ENCODE measurements around the gene FLACC1. TPM values are rescaled to one million over a fixed set of nuclear protein-coding genes. Genes with fewer than 3 reads are reported as not detected.

The FLACC1 gene
- total RNA-seq, 1 donor from 2014 or later, result 0.26 TPM

DNA sequence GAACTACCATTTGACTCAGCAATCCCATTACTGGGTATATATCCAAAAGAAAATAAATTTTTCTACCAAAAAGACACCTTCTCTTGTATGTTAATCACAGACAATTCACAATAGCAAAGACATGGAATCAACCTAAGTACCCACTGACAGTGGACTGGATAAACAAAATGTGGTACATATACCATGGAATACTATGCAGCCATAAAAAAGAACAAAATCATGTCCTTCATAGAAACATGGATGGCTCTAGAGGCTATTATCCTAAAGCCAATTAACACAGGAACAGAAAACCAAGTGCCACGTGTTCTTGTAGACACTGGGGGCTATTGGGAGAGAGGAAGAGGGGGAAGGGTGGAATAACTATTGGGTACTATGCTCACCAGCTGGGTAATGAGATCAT lies 27.7 kb downstream of the FLACC1 start:
- no peak overlapping the region for H3K4me3 ChIP-seq (ENCODE audit: low read depth, low read length)
- no peaks in the 10 kb centered on the region for H3K27me3 ChIP-seq (ENCODE audit: control insufficient read depth, insufficient read depth, low read length)
- no peaks in the 10 kb centered on the region for H3K36me3 ChIP-seq (ENCODE audit: control insufficient read depth, insufficient read depth, low read length)
- no peak for TF ChIP-seq CTCF (IDR thresholded peaks at IDR 0.05; ENCODE audit: insufficient read depth, low read length, severe bottlenecking)
- DNase-seq (ENCODE audit: low read depth) (no peak), FAIRE-seq (no peak)

DNA sequence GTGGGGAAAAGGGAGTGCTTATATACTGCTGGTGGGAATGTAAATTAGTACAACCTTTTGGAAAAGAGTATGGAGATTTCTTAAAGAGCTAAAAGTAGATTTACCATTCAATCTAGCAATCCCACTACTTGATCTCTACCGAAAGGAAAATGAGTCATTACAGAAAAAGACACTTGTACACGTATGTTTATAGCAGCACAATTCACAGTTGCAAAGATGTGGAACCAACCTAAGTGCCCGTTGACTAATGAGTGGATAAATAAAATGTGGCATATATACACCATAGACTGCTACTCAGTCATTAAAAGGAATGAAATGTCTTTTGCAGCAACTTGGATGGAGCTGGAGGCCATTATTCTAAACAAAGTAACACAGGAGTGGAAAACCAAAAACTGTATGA lies 29.5 kb downstream of the FLACC1 start:
- TF ChIP-seq CTCF (IDR thresholded peaks at IDR 0.05; ENCODE audit: insufficient read depth, low read length, severe bottlenecking), result no peak
- no peak for DNase-seq (ENCODE audit: low read depth)
- H3K4me3 ChIP-seq (ENCODE audit: low read depth, low read length), result no peak overlapping the region
- FAIRE-seq, result no peak
- H3K27me3 ChIP-seq (ENCODE audit: control insufficient read depth, insufficient read depth, low read length), result no peaks in the 10 kb centered on the region
- no peaks in the 10 kb centered on the region for H3K36me3 ChIP-seq (ENCODE audit: control insufficient read depth, insufficient read depth, low read length)

DNA sequence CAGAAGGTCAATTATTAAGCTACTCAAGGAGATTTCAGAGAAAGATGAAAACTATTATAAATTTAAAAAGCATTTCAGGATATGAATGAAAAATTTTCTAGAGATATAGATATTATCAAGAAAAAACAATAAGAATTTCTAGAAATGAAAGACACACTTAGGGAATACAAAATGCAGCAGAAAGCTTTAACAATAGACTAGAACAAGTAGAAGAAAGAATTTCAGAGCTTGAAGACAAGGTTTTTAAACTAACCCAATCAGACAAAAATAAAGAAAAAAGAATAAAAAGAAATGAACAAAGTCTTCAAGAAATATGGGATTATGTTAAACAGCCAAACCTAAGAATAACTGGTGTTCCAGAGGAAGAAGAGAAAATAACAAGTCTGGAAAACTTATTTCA lies 34.4 kb downstream of the FLACC1 start:
- no peak for DNase-seq (ENCODE audit: low read depth)
- H3K36me3 ChIP-seq (ENCODE audit: control insufficient read depth, insufficient read depth, low read length), result no peaks in the 10 kb centered on the region
- H3K27me3 ChIP-seq (ENCODE audit: control insufficient read depth, insufficient read depth, low read length), result no peaks in the 10 kb centered on the region
- H3K4me3 ChIP-seq (ENCODE audit: low read depth, low read length), result no peak overlapping the region
- FAIRE-seq, result no peak
- no peak for TF ChIP-seq CTCF (IDR thresholded peaks at IDR 0.05; ENCODE audit: insufficient read depth, low read length, severe bottlenecking)

DNA sequence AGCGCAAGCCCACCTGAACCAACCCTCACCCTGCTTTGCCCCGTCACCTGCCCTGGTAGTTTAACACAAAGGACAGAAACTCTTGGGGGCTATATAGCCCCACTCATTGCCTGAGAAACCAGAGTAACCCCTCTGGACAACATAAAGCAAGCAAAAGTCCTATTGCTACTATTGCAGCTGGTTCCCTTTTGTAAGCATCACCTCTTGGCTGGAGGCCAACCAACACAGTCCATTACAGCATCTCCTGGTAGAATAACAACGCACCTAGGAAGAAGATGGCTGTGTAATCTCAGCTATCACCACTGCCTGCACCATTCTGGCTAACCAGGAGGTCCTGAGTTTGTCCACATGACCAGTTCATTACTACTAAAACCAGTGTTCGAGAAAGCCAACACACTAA lies 36.4 kb downstream of the FLACC1 start:
- Histone ChIP-seq H3K36me3 (ENCODE audit: control insufficient read depth, insufficient read depth, low read length) (no peaks in the 10 kb centered on the region), H3K27me3 (ENCODE audit: control insufficient read depth, insufficient read depth, low read length) (no peaks in the 10 kb centered on the region), H3K4me3 (ENCODE audit: low read depth, low read length) (no peak overlapping the region)
- no peak for DNase-seq (ENCODE audit: low read depth)
- FAIRE-seq, result no peak
- TF ChIP-seq CTCF (IDR thresholded peaks at IDR 0.05; ENCODE audit: insufficient read depth, low read length, severe bottlenecking), result no peak

GRCh38 chr2:201320257-201320656 lies 36.9 kb downstream of the FLACC1 start:
- Histone ChIP-seq H3K4me3 (ENCODE audit: low read depth, low read length) (no peak overlapping the region), H3K36me3 (ENCODE audit: control insufficient read depth, insufficient read depth, low read length) (no peaks in the 10 kb centered on the region), H3K27me3 (ENCODE audit: control insufficient read depth, insufficient read depth, low read length) (no peaks in the 10 kb centered on the region)
- FAIRE-seq, result peak; percentile 93
- TF ChIP-seq CTCF (IDR thresholded peaks at IDR 0.05; ENCODE audit: insufficient read depth, low read length, severe bottlenecking), result no peak
- no peak for DNase-seq (ENCODE audit: low read depth)

DNA sequence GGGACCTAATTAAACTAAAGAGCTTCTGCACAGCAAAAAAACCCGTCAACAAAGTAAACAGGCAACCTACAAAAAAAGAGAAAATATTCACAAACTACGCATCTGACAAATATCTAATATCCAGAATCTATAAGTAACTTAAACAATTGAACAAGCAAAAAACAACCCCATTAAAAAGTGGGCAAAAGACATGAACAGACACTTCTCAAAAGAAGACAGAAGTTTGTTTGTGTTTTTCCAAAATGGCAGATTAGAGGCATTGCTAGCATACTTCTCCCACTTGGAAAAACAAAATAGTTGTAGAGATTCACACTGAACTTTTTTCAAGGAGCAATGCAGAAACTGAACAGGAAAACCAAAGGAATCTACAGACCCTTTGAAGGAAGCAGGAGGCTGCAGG lies 37.6 kb downstream of the FLACC1 start:
- Histone ChIP-seq H3K36me3 (ENCODE audit: control insufficient read depth, insufficient read depth, low read length) (no peaks in the 10 kb centered on the region), H3K4me3 (ENCODE audit: low read depth, low read length) (no peak overlapping the region), H3K27me3 (ENCODE audit: control insufficient read depth, insufficient read depth, low read length) (no peaks in the 10 kb centered on the region)
- no peak for DNase-seq (ENCODE audit: low read depth)
- TF ChIP-seq CTCF (IDR thresholded peaks at IDR 0.05; ENCODE audit: insufficient read depth, low read length, severe bottlenecking), result no peak
- no peak for FAIRE-seq

All from bronchial epithelial cell (primary cell).